Measurements from ENCODE around the gene DNMBP. TPM values are rescaled to one million over a fixed set of nuclear protein-coding genes. Genes with fewer than 3 reads are reported as not detected.

DNMBP gene
- total and polyA plus RNA-seq, 2 of the 8 experiments (the other 6 are each of a cell fraction or from before 2014, with no cell fraction given) = 19.1 to 26.4 TPM

- Histone ChIP-seq H2BK15ac (ENCODE audit: low read length) (peak overlapping the region; percentile 53; the same call in 1 of the 2 replicates), H3K14ac (ENCODE audit: insufficient read length) (no peak overlapping the region), H3K4ac (replicated peaks; ENCODE audit: insufficient read length, low read depth, low read length) (no peak overlapping the region), H2BK20ac (ENCODE audit: low read length) (no peak overlapping the region), H2BK5ac (ENCODE audit: low read depth, low read length) (no peak overlapping the region), H3K4me2 (ENCODE audit: insufficient read depth in 1 of 2, low read depth in 2 of 2, low read length in 2 of 2) (no peak overlapping the region), H4K91ac (replicated peaks; ENCODE audit: insufficient read length, low read length) (no peak overlapping the region), H4K8ac (ENCODE audit: extremely low read depth, insufficient read depth, low read length) (no peak overlapping the region), H3K4me1 (replicated peaks in 1 of 4; ENCODE audit: control insufficient read depth in 3 of 4, insufficient read depth in 4 of 4, low read length in 3 of 4) (peaks cover 2 to 9% (median 5%) of the 10 kb centered on the region in 4 experiments; a peak in 5 of 7 replicates), H3K4me3 (ENCODE audit: extremely low read depth in 1 of 4, insufficient read depth in 2 of 4, low read depth in 3 of 4, low read length in 4 of 4) (no peak overlapping the region), H3K56ac (replicated peaks; ENCODE audit: insufficient read length, low read depth, low read length) (no peak overlapping the region), H3K23ac (ENCODE audit: insufficient read length) (no peak overlapping the region), H3K27me3 (replicated peaks in 1 of 4; ENCODE audit: control insufficient read depth in 3 of 4, extremely low read depth in 1 of 4, insufficient read depth in 3 of 4, low read length in 3 of 4) (no peaks in the 10 kb centered on the region), H3K27ac (ENCODE audit: low read depth, low read length) (no peak overlapping the region), H3K79me1 (ENCODE audit: low read depth, low read length) (no peaks in the 10 kb centered on the region), H4K5ac (ENCODE audit: insufficient read length, low read depth, low read length) (no peak overlapping the region), H3K79me2 (ENCODE audit: control insufficient read depth in 1 of 2, insufficient read depth in 2 of 2, low read length in 2 of 2) (peaks cover 0 to 1% of the 10 kb centered on the region in 2 experiments; a peak in 1 of 4 replicates), H4K20me1 (replicated peaks in 1 of 2; ENCODE audit: control insufficient read depth in 1 of 2, insufficient read depth in 2 of 2, low read length in 2 of 2) (no peaks in the 10 kb centered on the region), H2AFZ (ENCODE audit: low read length) (no peak overlapping the region), H3K23me2 (ENCODE audit: low read depth, low read length) (peaks cover 3% of the 10 kb centered on the region; the same call in 1 of the 2 replicates), H3K36me3 (ENCODE audit: control insufficient read depth in 2 of 4, insufficient read depth in 4 of 4, low read length in 3 of 4) (no peaks in the 10 kb centered on the region), H2BK120ac (replicated peaks; ENCODE audit: low read depth, low read length) (no peak overlapping the region), H3K9me3 (ENCODE audit: insufficient read depth in 2 of 2, low read depth in 1 of 2, low read length in 1 of 2) (no peaks in the 10 kb centered on the region), H2BK12ac (ENCODE audit: low read depth, low read length) (peak overlapping the region; percentile 87; the same call in 1 of the 2 replicates), H3K9ac (replicated peaks in 1 of 4; ENCODE audit: extremely low read depth in 1 of 4, low read depth in 3 of 4, low read length in 3 of 4) (no peak overlapping the region), H3K18ac (ENCODE audit: extremely low read depth, low read length) (no peak overlapping the region), H2AK5ac (ENCODE audit: low read depth, low read length) (no peak overlapping the region)
- DNase-seq (ENCODE audit: low read depth in 1 of 2, low spot score in 2 of 2) (no peak), FAIRE-seq (no peak)
- ChIA-PET CTCF (ENCODE audit: partially characterized antibody) (interaction anchor here (0.8 to 1.6 kb wide), 4 partner anchors 9 to 88 kb away, joined by 3 to 5 read pairs (median 4); partner anchors contain the start of gene DNMBP), POLR2A (ENCODE audit: partially characterized antibody) (interaction anchor here (0.6 to 2.0 kb wide), 3 partner anchors 9 to 24 kb away, joined by 3 to 7 read pairs (median 4); no protein-coding TSS in a partner anchor)
- WGBS, 2 experiments (ENCODE audit: extremely low coverage in 1 of 2, insufficient coverage in 1 of 2, insufficient read length in 1 of 2, insufficient replicate concordance in 2 of 2, low coverage in 1 of 2, low lambda C conversion rate in 2 of 2, missing lambda C conversion rate in 1 of 2) = 97% methylated on average over 4 of the region's 4 CpGs; no CpG with 5 or more reads in 1 of the 2 experiments
These were observed 88.8 kb downstream of the DNMBP start for GRCh38 chr10:99920901-99921300.

All from H1 (cell line).